C4-2B (cell line): ENCODE results near the gene RASAL2.

Experiments used
- ZFX ChIP-seq: fragments of 450-650 bp; IDR thresholded peaks from 2 replicates; pipeline ENCODE4 v1.6.1; 2017
- TF ChIP-seq, protein P1 (sequence below): fragments of 450-650 bp; conservative IDR thresholded peaks from 2 replicates; pipeline ENCODE4 v1.5.1; 2017; ENCODE audit warnings: mild to moderate bottlenecking

DNA sequence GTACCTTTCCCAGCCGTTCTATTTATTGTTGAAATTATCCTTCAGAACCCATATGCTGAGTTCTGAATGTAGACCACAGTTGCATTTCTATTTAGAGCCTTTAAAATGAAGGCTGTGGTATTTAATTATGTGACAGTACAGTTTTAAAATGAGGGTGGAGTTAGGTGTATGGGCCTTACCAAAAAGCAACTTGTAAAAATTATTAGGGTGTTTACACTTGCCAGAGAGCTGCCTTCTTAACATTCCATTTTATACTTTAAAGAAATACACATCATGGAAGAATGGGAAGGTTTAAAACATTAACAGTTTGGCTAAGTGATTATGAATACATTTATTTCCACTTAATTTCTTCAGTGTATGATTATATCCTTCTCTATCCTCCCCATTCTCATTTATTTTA is 75.7 kb downstream of the RASAL2 start:
- TF ChIP-seq, protein P1, sequence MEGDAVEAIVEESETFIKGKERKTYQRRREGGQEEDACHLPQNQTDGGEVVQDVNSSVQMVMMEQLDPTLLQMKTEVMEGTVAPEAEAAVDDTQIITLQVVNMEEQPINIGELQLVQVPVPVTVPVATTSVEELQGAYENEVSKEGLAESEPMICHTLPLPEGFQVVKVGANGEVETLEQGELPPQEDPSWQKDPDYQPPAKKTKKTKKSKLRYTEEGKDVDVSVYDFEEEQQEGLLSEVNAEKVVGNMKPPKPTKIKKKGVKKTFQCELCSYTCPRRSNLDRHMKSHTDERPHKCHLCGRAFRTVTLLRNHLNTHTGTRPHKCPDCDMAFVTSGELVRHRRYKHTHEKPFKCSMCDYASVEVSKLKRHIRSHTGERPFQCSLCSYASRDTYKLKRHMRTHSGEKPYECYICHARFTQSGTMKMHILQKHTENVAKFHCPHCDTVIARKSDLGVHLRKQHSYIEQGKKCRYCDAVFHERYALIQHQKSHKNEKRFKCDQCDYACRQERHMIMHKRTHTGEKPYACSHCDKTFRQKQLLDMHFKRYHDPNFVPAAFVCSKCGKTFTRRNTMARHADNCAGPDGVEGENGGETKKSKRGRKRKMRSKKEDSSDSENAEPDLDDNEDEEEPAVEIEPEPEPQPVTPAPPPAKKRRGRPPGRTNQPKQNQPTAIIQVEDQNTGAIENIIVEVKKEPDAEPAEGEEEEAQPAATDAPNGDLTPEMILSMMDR: no peak
- no peak for TF ChIP-seq ZFX
